Testis (tissue), 3 donors: ENCODE measurements around the gene ADM2. TPM values are rescaled to one million over a fixed set of nuclear protein-coding genes. Genes with fewer than 3 reads are reported as not detected.

Experiments used
- DNase-seq: peaks from one replicate; pipeline ENCODE4 v3.0.0-alpha.2; 2019
- H3K27ac ChIP-seq, 2 donors: fragments of 200-600 bp; sonication (generic); one replicate each; pipeline ENCODE4 v1.5.1; 2019
- H3K27me3 ChIP-seq: fragments of 200-600 bp; sonication (generic); one replicate; pipeline ENCODE4 v1.5.1; 2019
- H3K36me3 ChIP-seq: fragments of 200-600 bp; sonication (generic); one replicate; pipeline ENCODE4 v1.5.1; 2017; ENCODE audit warnings: low read depth; ENCODE audit errors: missing control alignments
- H3K4me1 ChIP-seq: fragments of 200-600 bp; sonication (generic); one replicate; pipeline ENCODE4 v1.5.1; 2019
- H3K4me3 ChIP-seq, 2 donors: fragments of 200-600 bp; sonication (generic); one replicate each; pipeline ENCODE4 v1.5.1; 2017 to 2019
- H3K9me3 ChIP-seq: fragments of 200-600 bp; sonication (generic); one replicate; pipeline ENCODE4 v1.5.1; 2017
- CTCF ChIP-seq, 3 experiments: fragments of 450-650 bp in 2 of 3; fragments of 200-600 bp in 1 of 3; sonication (generic) in 1 of 3; IDR thresholded peaks; one replicate each; pipeline ENCODE4 v1.5.1; 2016 to 2019; ENCODE audit warnings: antibody characterized with exemption in 3 of 3, mild to moderate bottlenecking in 2 of 3, moderate library complexity in 1 of 3
- POLR2A ChIP-seq: fragments of 450-650 bp; IDR thresholded peaks from one replicate; pipeline ENCODE4 v1.6.1; 2017; ENCODE audit warnings: antibody characterized with exemption, mild to moderate bottlenecking, moderate library complexity
- WGBS, 2 donors: methylation state at CpG; one replicate each; pipeline ENCODE4 v1.1.5; 2018; 5-methylcytosine and 5-hydroxymethylcytosine counted together
- intact Hi-C: fragments of 100-400 bp; cut with DNase I; formaldehyde crosslinking; loops from one replicate; pipeline ENCODE4 v1.15.1; 2023; ENCODE audit warnings: low total_unique reads
- polyA plus RNA-seq: library from polyadenylated mRNA; stranded (reverse); fragments of 350-450 nt; fragmentation: Illumina TruSeq; extraction: RNeasy Lipid Tissue Mini Kit (QIAGEN cat#74804); gene quantifications from one replicate; pipeline ENCODE4 v1.2.3, GENCODE V29; 2014; ENCODE audit warnings: low read depth, low replicate concordance; ENCODE audit not compliant: insufficient read depth
- total RNA-seq, 2 donors: library from RNA; depleted of rRNA; stranded (reverse); fragments of >200 nt; gene quantifications; one replicate each; pipeline ENCODE4 v1.2.3, GENCODE V29; 2016

The ADM2 gene
- total and polyA plus RNA-seq, 3 donors from 2014 or later, result 0.99 to 1.9 (median 1.0) TPM

DNA sequence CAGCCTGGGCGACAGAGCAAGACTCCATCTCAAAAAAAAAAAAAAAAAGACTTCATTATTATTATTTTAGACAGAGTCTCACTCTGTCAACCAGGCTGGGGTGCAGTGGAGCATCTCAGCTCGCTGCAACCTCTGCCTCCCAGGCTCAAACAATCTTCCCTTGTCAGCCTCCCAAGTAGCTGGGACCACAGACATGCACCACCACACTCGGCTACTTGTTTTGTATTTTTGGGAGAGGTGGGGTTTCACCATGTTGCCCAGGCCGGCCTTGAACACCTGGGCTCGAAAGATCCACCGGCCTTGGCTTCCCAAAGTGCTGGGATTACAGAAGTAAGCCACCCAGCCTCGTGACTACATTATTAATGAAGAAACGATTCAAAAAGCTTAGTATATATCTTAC is 53.8 kb downstream of the ADM2 start:
- DNase-seq, result no peak
- intact Hi-C loops, result no loop called here
- no peaks in the 10 kb centered on the region for H3K36me3 ChIP-seq
- H3K4me3 ChIP-seq, result no peak overlapping the region
- H3K27ac ChIP-seq, result no peak overlapping the region
- peaks cover 14% of the 10 kb centered on the region for H3K4me1 ChIP-seq
- H3K27me3 ChIP-seq, result no peaks in the 10 kb centered on the region
- H3K9me3 ChIP-seq, result no peaks in the 10 kb centered on the region
- TF ChIP-seq POLR2A, result no peak
- no peak for TF ChIP-seq CTCF (IDR thresholded peaks at IDR 0.05)
- 86 to 87% methylated on average over 8 of the region's 8 CpGs for WGBS, 2 donors

Other genes starting within 250 kb of the ADM2 start
- 100 to 1,000 TPM; 136 to 143 TPM for gene TUBGCP6, start 236.5 kb upstream of the ADM2 start, total RNA-seq
- gene TUBGCP6, start 236.5 kb upstream of the ADM2 start, polyA plus RNA-seq, result 40.2 TPM
- 10 to 100 TPM; 32.1 to 33.1 TPM for gene HDAC10, start 230.3 kb upstream of the ADM2 start, total RNA-seq
- gene HDAC10, start 230.3 kb upstream of the ADM2 start, polyA plus RNA-seq, result 13.5 TPM
- 10 to 100 TPM; 22.3 to 25.1 TPM for gene MAPK12, start 219.9 kb upstream of the ADM2 start, total RNA-seq
- gene MAPK12, start 219.9 kb upstream of the ADM2 start, polyA plus RNA-seq, result 9.1 TPM
- gene MAPK11, start 211.2 kb upstream of the ADM2 start, total RNA-seq, result 10 to 100 TPM in 1 of 2 donors, 1 to 10 TPM in 1; 8.3 to 10.7 TPM
- gene MAPK11, start 211.2 kb upstream of the ADM2 start, polyA plus RNA-seq, result 6.4 TPM
- gene PLXNB2, start 173.9 kb upstream of the ADM2 start, total RNA-seq, result 100 to 1,000 TPM; 219 to 243 TPM
- gene PLXNB2, start 173.9 kb upstream of the ADM2 start, polyA plus RNA-seq, result 98.0 TPM
- 10 to 100 TPM; 17.1 to 18.0 TPM for gene DENND6B, start 154.5 kb upstream of the ADM2 start, total RNA-seq
- gene DENND6B, start 154.5 kb upstream of the ADM2 start, polyA plus RNA-seq, result 22.0 TPM
- 100 to 1,000 TPM; 138 to 142 TPM for gene PPP6R2, start 138.2 kb upstream of the ADM2 start, total RNA-seq
- 123 TPM for gene PPP6R2, start 138.2 kb upstream of the ADM2 start, polyA plus RNA-seq
- gene SBF1, start 6.5 kb upstream of the ADM2 start, total RNA-seq, result 100 to 1,000 TPM; 201 to 208 TPM
- 239 TPM for gene SBF1, start 6.5 kb upstream of the ADM2 start, polyA plus RNA-seq
- under 1 TPM; 0.24 to 0.25 TPM for gene MIOX, start 5.3 kb downstream of the ADM2 start, total RNA-seq
- gene MIOX, start 5.3 kb downstream of the ADM2 start, polyA plus RNA-seq, result not detected
- gene LMF2, start 26.2 kb downstream of the ADM2 start, total RNA-seq, result 100 to 1,000 TPM in 1 of 2 donors, 10 to 100 TPM in 1; 95.4 to 109 TPM
- gene LMF2, start 26.2 kb downstream of the ADM2 start, polyA plus RNA-seq, result 59.7 TPM
- 10 to 100 TPM; 88.5 to 89.2 TPM for gene NCAPH2, start 26.7 kb downstream of the ADM2 start, total RNA-seq
- gene NCAPH2, start 26.7 kb downstream of the ADM2 start, polyA plus RNA-seq, result 67.4 TPM
- 1 to 10 TPM; 4.1 to 4.8 TPM for gene SCO2, start 44.1 kb downstream of the ADM2 start, total RNA-seq
- 1.8 TPM for gene SCO2, start 44.1 kb downstream of the ADM2 start, polyA plus RNA-seq
- 10 to 100 TPM; 12.5 to 15.4 TPM for gene TYMP, start 48.5 kb downstream of the ADM2 start, total RNA-seq
- 25.9 TPM for gene TYMP, start 48.5 kb downstream of the ADM2 start, polyA plus RNA-seq
- under 1 TPM; 0.24 to 0.93 TPM for gene KLHDC7B, start 64.4 kb downstream of the ADM2 start, total RNA-seq
- gene KLHDC7B, start 64.4 kb downstream of the ADM2 start, polyA plus RNA-seq, result 0.51 TPM
- gene SYCE3, start 81.4 kb downstream of the ADM2 start, total RNA-seq, result 10 to 100 TPM; 40.4 to 71.9 TPM
- gene SYCE3, start 81.4 kb downstream of the ADM2 start, polyA plus RNA-seq, result 183 TPM
- gene CPT1B, start 96.9 kb downstream of the ADM2 start, total RNA-seq, result 100 to 1,000 TPM; 103 to 123 TPM
- 224 TPM for gene CPT1B, start 96.9 kb downstream of the ADM2 start, polyA plus RNA-seq
- 10 to 100 TPM; 89.6 to 98.9 TPM for gene CHKB, start 101.3 kb downstream of the ADM2 start, total RNA-seq
- gene CHKB, start 101.3 kb downstream of the ADM2 start, polyA plus RNA-seq, result 88.4 TPM
- 10 to 100 TPM; 34.9 to 36.9 TPM for gene MAPK8IP2, start 119.2 kb downstream of the ADM2 start, total RNA-seq
- gene MAPK8IP2, start 119.2 kb downstream of the ADM2 start, polyA plus RNA-seq, result 12.7 TPM
- gene ARSA, start 146.6 kb downstream of the ADM2 start, total RNA-seq, result 10 to 100 TPM; 60.9 to 73.5 TPM
- 95.9 TPM for gene ARSA, start 146.6 kb downstream of the ADM2 start, polyA plus RNA-seq
- 10 to 100 TPM; 11.4 to 16.0 TPM for gene SHANK3, start 191.3 kb downstream of the ADM2 start, total RNA-seq
- gene SHANK3, start 191.3 kb downstream of the ADM2 start, polyA plus RNA-seq, result 6.3 TPM